Retina (tissue), 1 donor: Measurements from ENCODE around the gene PAPSS2.
"Not testable (repeated sequence)": the region's sequence is repeated elsewhere in the genome, so short reads cannot be mapped to it uniquely, and the experiment has no call there.

Source experiments
- DNase-seq: peaks from one replicate; pipeline ENCODE4 v3.0.0-alpha.2; 2016

PAPSS2 gene

DNA sequence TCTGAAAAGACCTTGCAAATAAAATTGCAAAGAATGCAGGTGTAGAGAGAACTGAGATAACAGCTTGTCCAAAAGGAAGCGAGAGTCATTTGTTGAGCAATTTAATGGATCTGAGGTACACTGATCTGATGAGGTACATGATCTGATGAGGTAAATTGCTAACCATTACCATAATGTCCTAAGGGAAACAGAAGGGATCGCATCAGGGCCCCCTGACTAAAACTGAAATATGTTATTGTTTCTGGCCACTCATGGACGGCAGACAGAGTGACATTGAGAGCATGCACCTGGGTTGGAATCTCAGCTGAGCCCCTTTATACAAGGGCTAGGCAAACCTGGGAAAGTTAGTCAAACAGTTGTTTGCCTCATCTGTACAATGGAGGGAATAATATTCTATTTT, 15.8 kb upstream of the PAPSS2 start:
- DNase-seq = no peak

DNA sequence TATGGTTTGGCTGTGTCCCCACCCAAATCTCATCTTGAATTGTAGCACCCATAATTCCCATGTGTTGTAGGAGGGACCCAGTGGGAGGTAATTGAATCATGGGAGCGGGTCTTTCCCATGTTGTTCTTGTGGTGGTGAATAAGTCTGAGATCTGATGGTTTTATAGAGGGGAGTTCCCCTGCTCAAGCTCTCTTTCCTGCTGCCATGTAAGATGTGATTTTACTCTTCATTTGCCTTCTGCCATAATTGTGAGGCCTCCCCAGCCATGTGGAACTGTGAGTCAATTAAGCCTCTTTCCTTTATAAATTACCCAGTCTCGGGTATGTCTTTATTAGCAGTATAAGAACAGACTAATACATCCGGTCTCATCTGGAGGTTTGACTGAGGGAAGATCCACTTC, 15.2 kb upstream of the PAPSS2 start:
- DNase-seq = not testable (repeated sequence)

DNA sequence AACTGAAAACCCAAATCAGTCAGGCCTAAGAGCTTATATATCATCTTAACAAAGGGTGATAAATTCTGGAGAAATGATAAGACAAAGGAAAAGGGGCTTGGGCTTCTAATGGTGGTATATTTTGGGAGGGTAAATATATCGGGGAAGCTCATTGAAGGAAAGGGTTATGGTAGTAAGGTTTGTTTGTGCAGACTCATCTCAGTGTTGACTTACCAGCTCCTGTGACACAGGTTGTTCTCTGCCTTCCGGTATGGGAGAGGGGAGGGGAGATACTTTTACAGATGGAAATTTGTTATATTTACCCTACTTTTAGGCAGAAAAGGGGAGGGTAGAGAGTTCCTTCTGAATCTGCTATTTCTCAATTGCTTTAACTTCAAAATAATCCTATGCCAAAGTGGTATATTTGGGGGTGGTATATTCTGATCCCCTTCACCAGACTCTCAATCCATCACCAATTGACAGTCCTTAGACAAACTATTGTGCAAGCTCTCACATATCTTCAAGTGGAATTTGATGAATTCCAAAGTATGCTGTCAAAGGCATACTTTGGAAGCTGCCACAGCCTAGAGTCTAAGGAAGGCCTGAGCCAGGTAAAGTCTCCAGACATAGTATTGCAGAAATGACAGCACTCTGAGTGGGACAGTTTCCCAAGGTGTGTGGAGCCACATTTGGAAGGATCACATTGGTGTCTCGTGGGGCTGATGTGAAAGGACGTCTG, 13.3 kb upstream of the PAPSS2 start:
- DNase-seq = no peak

DNA sequence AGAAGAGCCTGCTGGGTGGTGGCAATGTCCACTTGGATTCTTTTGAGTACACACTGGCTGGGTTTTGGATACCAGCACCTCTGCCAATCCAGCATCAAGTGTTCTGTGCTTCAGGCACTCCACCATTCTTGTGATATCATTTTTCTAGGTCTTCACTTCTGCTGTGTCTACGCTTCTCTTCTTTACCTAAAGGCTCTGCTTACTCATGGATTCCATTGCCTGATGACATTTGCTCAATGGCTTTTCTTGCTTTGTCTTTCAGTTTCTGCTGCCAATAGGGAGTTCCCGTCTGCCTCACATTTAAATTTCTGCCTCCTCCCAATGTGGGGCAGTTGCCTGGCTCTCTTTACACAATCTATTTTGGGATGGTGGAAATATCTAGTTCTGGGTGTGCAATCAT, 12.7 kb upstream of the PAPSS2 start:
- no peak for DNase-seq

DNA sequence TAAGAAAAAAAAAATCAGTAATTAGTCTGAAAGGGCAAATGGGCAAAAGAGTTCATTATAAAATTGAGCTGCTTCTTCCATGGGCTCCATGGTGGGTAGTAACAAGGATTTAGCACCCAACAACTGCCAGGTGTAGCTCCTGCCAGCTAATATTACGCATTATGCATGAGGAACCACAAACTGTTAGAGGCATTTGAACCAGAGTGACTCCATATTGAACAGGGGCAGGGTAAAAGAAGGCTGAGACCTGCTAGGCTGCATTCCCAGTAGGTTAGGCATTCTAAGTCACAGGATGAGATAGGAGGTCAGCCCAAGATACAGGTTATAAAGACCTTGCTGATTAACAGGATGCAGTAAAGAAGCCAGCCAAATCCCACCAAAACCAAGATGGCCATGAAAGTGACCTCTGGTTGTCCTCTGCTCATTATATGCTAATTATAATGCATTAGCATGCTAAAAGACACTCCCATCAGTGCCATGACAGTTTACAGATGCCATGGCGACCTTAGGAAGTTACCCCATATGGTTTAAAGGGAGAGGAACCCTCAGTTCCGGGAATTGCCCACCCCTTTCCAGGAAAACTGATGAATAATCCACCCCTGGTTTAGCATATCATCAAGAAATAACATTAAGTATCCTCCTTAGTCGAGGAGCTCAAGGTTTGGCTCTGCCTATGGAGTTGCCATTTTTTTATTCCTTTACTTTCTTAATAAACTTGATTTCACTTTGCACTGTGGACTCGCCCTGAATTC, 8.7 kb upstream of the PAPSS2 start:
- no peak for DNase-seq

DNA sequence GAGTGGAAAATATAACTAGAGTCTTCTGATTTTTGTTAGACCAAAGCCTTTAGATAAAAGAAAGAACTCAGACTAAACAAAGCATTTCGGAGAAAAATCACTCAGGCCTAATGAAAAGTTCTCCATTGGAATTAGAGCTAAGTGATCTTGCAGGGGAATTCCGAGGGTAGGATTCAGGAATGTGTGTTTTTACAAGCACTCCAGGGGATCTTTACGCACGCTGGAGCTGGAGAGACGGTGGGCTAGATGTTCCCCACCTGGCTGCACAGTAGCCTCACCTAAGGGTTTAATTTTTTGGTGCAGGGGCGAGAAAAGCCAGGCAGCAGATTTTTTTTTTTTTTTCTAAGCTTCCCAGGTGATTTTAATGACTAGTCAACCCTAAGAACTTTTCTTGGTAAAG, 7.9 kb upstream of the PAPSS2 start:
- no peak for DNase-seq

DNA sequence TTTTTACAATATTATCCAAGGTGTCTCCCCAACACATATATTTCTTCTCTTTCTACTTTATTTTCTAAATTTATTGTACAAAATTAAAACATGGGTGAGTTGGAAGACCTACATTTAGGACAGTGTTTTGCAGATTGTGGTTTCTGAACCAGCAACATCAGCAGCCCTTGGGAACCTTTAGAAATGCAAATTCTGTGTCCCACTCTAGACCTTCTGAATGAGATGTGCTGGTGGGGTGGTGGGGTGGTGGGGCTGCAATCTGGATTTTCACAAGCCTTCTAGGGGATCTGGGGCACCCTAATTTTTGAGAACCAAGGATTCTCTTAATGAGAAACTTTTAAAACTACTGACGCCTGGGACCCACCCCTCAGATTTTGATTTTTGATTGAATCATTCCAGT, 7.4 kb upstream of the PAPSS2 start:
- DNase-seq = no peak

DNA sequence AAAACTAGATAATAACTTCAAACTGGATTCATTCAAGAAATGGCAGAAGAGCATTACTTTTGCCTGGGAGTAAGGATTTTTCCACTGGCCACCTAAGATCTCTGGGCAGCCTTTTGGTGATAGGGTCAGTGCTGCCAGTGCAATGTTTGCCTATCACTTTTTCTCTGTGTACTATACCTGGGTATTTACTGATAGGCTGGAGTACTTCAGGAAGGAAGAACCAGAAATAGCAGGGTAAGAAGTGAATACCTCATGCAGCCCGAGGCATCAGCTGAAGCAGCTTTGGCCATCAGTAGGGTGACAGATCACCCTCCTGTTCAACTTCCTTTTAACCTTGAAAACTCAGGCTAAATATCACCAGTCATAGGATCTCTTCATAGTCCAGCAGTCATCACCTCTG, 5.5 kb upstream of the PAPSS2 start:
- DNase-seq = no peak

DNA sequence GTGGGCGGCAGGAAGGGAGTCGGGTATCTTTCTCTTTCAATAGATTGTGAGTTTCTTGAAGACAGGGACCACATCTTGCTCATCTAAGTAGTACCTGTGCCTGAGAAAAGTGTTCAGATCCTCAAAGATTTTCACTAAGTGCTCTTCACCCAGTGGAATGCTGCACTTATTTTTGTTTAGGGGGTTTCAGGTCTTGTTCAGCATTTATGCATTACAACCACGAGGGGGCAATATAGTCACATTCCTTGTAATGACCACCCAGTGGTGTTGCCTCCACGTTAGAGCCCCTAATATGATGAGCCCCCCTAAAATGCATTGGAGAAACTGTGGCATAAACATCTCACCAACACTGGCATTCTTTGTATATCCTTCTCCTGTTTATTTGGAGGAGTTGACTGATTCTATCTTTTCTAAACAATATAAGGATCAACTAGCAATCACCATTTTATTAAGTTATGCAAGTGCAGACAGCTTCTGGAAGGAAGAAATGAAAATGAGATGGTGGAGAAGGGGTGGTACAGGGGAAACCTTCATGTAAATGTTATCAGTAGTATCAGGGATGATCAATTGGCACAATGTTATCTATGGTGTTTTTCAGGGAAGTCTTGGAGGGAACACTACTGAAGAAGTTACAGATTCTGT, 3.1 kb upstream of the PAPSS2 start:
- peak; percentile 56 for DNase-seq

DNA sequence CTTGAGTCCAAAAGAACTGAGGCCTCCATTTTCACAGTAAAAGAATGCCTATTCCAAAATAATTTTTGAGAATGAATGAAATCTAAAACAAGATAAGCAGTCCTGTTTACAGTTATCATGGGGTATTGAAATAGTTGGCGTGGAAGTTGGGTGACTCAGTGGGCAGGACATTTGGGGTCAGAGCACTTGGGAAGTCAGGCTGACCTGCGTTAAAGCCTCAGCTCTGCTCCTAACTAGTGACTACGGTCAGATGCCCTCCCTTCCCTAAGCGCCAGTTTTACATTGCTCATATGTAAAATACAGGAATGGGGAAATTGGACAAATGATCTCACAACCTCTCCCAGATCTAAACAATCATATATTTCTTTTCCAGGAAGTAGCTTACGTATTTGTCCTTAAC, 2.3 kb upstream of the PAPSS2 start:
- DNase-seq = no peak

DNA sequence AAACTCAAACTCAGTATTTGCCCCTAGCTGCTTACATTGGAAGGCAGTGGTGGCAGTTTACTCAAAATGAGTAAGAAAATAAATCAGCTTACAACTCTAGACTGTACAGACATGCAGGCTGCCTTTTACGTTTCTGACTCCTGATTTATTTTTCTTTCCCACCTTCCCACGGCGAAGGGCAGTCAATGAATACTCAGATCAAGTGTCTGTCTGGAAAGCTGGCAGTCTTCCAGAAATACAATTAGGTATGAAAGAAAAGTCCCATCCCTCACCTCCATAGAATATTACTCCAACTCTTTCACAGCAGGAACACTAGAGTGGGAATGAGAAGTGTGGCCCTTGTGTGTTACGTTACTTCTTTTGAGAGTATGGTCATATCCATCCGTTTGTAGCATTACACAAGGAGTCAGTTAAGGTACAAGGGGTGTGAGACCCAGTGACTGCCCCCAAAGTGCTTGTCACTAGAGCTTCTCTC, 1.3 kb upstream of the PAPSS2 start:
- DNase-seq = no peak

DNA sequence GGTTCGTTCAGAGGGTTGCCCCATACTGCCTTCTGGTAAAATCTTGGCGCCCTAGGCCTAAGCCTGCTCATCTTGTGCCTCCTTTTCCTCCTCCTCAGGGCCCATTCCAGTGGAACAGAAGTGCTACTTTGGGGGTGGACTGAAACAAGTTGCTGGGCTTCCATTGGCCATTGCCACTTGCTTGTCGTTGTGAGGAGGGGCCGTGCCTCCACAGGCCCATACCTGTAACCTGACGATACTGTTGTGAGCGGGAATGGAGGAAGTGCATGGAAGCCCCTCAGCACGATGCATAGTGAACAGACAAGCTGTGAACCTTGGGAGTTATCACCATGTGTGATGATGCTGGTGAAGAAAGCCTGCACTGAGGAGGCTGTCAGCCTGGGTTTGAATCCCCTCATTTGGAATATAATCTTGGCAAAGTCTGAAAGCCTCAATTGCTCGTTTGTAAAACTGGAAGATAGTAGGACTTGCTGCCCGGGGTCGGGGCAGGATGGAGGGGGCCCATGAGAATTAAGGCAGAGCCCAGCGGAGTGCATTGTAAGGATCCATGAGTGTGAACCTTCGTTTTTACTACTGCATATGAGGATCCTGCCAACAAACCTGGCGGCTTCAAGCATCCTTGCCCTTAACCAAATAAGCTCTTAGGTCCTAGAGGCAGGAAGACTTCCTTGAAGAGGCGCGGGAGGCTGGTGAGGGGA, 671 bp upstream of the PAPSS2 start:
- peak; percentile 39 for DNase-seq

DNA sequence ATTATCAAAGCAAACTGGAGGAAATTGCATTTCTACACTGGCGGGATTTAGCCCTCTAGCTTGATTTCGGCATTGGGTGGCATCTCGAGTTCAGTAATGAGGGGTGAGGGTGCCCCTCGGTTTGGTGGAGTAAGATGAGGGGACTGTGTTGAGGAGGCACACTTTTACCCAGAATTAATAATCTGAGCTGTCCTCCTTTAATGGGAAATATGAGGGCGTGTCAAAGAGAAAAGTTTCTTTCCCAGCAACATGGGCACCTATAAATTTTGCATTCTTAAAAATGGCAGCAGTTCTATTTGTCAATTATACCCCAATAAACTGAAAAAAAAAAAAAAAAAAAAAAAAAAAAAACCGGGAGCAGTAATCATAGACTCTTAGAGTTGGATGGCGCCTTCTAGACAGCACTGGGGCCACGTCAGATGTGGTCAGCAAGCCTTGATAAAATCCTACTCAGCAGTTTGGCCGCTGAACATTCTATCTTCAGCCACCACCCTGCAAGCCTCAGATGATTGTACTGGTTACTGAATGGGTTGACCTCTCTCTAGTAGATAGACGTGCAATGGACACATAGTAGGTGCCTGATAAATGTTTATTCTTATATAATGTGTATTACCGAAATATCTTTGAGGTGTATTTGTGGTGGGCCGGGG, 931 bp downstream of the PAPSS2 start:
- DNase-seq = no peak

DNA sequence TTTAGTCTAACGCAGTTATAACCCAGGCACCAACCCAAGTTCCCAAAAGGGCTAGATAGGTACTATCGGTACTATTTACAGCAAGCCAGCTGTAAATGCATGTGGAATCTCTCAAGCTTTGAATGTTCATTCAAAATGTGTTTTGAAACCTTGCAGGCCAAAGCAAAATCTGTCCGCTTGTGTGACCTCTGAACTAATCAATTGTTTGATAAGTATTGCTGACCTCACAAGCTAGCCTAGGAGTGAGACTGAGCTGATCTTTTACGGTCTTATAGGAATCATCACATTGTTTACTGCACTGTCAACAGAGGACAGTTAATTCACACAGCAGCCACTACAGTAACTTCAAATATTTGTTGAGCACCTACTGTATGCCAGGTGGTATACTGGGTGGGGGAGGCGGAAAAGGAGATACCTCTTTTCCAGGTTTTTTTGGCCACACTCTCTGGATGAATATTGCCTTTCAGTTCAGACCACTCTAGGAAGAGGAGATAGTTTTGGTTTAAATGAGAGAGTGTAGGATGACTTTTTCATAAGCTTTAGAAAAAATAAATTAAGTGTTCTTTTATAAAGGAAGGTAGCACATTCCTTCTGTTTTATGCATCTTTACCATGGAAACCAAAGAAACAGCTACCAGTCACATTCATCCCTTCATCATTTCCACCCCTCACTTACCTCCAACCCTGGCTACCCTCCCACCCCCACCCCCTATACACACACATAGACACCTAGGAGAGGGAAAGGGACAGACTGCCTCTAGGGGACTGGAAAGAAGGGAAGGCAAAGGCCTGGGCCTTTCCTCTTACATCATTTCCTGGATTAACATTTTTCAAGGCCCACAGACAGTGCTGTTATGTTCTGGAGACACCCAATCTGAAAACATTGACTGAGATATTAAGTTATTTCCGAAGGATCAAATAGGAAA, 2.4 kb downstream of the PAPSS2 start:
- no peak for DNase-seq

DNA sequence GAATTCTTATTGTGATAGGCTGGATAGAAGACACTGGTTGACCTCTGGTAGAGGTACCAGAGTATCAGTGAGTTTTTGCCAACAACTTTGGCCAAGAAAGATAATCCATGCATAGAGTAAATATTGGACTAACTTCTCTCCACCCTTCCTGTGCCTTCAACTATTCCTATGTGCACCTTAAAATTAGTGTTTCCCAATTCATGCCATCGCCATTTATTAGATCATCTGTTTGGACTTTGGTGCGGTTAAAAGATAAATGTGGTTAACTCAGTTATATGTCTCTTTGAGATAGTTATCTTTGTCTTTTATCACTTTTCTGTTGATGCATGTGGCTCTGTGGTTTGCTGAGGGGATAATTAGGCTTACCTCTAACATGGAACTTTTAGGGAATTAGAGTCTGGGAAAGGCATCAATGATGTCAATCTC, 4.6 kb downstream of the PAPSS2 start:
- DNase-seq = no peak

DNA sequence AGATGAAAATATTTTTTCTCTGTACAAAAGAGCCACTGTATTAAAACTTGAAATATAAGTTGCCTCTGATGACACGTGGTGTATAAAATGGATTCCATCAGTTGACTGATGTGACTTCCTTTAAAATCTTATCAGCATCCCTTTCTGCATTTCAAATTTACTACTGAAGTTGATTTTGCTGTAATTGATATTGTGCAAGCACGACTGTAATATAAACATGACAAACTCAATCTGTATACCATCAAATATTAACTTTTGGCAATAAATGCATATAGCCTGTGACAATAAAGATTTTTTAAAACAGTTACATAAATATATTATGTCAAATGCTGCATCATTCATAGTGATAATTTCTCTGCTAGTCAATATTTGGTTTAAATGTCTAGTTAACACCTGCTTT, 7.8 kb downstream of the PAPSS2 start:
- DNase-seq = no peak

DNA sequence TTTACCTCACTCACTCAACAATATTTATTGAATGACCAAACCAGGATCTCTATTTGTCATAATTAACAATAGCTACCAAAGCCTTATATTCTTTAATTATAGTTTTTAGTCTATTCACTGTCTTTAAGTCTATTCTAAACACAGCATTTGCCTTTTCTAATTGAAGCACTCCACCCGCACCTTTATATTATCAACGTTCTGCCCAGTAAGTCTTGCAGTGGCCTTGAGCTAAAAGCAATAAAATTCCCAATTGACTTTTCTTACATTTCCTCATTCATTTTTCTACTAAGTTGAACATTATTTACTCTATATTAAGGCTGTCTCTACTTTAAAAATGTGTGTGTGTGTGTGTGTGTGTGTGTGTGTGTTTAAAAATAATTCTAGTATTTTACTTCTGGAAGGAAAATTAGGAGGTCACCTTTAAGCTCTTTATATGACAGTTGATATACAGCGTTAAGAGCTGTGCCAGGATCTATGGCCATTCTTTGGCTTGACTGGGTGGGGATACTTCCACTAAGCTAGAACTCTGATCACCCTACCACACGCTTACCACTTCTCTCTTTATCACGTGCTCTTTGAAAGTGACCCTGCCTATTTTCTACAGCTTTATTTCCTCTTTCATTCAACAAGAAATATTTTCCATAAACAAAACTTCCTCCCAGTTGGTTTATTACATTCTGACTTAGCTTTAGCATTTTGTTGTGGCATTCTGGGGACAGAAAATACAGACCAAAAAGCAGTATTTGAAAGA, 8.8 kb downstream of the PAPSS2 start:
- no peak for DNase-seq

DNA sequence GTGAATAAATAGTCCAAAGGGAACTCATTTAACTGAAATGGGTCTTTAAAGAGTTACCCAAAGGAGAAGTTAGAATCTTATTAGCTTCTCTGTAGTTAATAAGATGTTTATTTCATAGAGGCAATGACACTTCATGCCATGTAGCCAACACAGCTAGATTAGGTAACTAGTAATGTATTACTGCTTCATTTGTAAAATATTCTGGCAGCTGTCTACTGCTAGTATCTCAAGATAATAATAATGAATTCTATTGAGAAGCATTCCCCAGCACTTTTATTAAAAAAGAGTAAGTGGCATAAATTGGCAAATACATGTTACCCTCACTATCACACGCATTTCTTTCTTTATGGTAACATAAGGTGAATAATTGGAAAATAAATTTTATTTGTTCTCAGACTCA, 10.1 kb downstream of the PAPSS2 start:
- DNase-seq = no peak

DNA sequence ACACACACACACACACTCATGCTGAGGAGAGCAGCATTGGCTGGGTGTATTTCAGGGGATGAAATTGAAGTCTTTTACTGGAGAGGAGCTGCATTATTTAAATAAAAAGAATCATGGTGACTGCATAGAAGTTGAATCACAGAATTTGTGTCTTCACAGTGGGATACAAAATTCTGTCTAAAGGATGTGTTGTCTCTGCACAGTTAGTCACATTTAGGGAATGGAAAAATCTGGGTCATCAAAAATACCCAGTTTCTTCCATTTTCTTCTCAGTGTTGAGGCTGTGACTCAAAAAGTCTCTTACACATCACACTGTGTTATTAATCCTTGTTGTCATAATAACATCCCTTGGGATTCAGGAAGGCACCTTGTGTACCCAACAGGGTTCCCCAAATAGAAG, 10.9 kb downstream of the PAPSS2 start:
- DNase-seq = no peak

DNA sequence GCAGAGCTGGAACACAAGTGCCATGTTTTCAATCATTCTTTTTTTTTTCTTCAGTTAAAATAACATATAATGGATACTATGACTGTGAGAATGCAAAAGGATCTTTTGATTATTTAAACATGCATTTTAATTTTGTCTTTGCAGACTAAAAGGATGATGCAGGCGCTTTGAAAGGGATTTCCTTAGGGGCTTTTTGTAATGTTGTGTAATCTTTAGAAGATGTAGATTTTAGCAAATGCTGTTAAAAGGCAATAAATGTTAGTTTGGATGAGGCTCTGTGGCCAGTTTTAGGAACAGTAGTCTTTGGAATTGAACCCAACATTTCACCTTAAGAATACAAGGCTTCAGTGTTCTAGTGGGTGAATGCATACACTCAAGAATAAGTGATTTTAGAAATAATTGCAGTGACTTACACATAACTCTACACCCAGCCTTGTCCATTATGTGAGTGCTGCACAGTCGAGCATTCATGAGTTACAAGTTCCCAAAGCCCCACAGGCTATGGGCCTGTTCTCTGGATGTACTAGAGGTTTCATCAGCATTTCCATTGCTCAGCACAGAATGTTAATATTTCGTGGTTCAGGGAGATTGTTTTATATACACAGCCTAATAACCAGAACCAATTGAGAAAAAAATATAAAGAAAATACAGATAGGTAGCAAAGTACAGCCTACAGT, 11.6 kb downstream of the PAPSS2 start:
- no peak for DNase-seq
